Stimulated activated CD8-positive, alpha-beta memory T cell treated with anti-CD3 and anti-CD28 coated beads, Interleukin-2, amount 100 ng/mL, for 48 hours (primary cell): ENCODE data around the gene SLC25A36.
"Not testable (repeated sequence)": the region's sequence is repeated elsewhere in the genome, so short reads cannot be mapped to it uniquely, and the experiment has no call there.

Experiments
- DNase-seq, 2 donors: peaks; one replicate each; pipeline ENCODE4 v3.0.0-alpha.2; 2020; ENCODE audit warnings: low read depth in 2 of 2

Gene SLC25A36

DNA sequence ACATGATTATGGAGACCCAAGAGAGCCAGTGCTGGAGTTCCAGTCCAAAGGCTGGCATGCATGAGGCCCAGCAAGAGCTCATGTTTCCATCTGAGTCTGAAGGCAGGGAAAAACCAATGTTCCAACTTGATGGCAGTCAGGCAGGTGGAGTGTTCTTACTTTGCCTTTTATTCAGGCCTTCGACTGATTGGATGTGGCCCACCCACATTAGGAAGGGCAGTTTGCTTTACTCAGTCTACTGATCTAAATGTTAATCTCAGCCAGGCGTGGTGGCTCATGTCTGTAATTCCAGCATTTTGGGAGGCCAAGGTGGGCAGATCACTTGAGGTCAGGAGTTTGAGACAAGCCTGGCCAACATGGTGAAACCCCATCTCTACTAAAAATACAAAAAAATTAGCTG is 53.2 kb downstream of the SLC25A36 start:
- not testable (repeated sequence) for DNase-seq

DNA sequence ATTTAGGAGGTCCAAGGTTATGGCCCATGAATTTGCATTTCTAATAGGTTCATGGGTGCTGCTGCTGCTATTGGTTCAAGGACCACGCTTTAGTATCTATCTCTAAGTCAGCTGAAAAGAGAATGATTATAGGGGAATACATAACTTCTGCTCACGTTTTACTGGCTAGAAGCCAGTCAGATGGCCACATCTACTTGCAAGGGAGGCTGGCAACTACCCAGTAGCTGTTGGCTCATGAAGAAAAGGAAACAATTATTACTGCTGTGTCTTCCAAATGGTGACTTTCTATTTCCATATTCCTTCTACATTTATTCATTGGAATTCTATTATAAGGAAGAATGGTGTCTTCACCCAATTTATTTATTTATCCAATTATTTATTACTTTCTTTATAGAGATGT is 54.2 kb downstream of the SLC25A36 start:
- DNase-seq, result no peak

DNA sequence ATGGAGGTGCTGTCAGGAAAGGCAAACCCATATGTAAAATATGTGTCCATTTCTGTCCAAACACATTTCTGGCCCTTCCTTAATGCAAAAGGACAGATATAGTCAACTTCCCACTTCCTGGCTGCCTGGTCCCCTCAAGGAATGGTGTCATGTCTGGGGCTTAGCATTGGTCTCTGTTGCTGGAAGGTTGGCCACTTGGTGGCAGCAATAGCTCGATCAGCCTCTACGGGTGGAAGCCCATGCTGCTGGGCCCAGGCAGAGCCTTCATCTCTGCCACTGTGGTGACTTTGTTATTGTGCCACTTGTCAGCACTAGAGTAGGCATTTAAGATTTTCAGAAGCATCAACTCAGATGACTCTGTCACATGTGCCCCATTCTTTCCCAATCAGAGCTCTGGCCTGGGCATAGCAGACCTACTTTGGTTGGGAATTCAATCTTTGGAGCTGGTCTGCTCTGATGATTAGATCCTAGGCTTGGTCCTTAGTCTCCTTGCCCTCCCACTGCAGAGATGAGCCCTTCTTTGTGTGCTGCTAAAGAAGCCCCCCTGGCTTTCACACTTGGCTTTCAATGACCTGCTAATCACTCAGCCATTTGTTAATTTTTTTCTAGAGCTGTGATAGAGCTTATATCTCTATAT is 58.5 kb downstream of the SLC25A36 start:
- DNase-seq, result no peak

DNA sequence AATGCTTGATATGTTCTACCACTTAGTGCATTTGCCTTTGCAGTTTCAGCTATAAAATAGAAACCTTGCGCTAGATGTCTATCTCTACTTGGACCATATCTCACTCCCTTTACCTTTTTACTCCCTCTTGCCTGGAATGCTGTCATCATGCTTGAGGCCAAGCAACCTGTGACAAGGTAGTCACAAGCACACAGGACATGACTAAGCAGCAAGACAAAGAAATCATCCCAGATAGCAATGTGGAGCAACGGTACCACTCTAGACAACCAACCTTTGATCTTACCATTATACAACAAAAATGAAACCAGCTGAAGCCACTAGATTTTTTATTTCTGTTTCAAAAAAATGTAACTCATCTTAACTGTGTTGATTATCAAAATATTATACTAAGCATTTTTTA is 59.0 kb downstream of the SLC25A36 start:
- DNase-seq, result no peak

DNA sequence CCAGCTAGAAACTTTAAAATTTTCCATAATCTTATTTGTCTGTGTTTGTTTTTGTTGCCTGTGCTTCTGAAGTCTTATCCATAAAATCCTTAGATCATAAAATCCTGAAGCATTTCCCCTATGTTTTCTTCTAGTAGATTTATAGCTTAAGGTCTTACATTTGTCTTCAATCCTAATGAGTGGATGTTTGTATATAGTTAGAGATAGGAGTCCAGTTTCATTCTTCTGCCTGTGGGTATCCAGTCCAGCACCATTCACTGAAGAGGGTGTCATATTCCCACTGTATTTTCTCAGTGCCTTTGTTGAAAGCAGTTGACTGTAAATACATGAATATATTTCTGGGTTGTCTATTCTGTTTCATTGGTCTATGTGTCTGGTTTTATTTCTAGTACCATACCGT is 64.7 kb downstream of the SLC25A36 start:
- no peak for DNase-seq

DNA sequence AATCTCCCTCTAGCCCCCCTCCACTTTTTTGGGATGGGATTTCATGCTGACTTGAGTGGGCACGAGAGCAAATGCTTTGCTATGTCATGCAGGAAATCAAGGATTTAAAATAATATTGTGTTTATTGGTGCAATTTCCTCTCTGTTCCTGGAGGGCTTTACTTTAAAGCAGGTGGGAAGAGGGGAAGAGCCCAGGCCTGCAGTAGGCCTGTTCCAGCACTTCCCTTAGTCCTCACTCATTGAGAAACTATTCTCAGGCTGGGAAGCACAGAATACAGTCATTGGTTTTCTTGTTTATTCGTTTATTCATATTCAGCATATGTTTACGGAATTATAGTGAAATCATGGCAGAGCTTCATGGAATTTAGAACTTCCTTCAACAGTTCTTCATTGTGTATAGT is 67.9 kb downstream of the SLC25A36 start:
- no peak for DNase-seq

DNA sequence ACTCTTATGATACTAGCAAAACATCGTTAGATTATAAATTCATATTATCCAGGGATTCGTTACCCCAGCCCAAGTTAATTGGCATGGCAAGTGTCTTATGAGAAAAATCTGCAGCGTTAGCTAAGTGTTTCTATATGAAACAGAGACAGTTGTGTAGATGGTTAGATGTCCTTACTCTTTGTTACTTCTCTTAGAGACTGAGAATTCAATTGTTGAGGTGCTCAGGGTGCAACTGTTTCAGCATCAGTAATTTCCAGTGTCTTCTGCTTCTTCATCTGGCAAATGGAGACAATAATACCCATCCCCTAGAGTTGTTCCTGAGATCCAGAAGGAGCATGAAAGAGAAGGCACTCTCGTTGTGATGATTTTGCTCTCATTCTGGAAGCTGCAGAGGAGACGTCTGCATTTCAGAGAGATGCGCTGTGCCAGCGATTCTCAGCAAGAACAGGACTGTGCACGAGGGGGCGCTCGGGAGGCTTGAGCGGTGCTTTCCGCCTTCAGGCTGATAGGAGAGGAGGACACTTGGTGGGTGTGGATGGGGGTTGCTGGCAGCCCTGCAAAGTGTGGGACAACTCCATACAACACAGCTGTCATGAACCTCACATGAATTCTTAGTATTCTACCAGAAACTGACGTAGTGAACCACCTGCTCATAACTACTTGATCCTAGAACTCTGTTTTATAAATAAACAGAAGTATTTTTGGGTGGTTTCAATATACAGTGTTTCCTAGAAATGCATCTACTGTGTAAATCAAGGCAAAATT is 69.8 kb downstream of the SLC25A36 start:
- DNase-seq, result peak; percentile 71 to 81

DNA sequence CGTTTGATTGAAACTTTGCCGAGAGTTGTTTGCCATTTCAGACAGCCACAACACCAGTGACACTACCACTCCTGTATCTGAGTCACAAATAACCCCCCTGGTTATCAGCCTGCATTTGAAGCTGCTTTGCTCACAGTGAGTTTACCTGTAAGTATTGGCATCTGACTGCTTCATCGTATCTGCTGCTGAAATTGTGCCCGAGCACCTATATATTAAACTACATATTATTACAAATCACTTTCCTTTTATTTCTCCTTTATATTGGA is 70.3 kb downstream of the SLC25A36 start:
- no peak for DNase-seq

DNA sequence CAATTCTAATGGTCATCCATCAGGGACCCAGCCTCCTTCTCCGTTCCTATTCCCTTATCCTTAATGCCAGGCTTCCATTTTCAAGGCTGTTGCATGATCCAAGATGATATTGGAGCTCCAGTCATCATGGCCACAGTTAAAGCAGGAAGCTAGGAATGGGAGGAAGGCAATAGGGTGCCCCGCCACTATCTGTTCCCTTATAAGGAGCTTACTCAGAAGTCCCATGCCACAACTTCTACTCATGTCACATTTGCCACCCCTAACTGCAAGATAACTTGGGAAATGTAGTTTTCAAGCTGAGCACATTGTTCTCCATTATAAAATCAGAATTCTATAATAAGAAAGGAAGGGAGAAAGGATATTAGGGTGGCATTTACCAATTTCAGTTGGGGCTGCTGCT is 70.9 kb downstream of the SLC25A36 start:
- DNase-seq, result no peak

DNA sequence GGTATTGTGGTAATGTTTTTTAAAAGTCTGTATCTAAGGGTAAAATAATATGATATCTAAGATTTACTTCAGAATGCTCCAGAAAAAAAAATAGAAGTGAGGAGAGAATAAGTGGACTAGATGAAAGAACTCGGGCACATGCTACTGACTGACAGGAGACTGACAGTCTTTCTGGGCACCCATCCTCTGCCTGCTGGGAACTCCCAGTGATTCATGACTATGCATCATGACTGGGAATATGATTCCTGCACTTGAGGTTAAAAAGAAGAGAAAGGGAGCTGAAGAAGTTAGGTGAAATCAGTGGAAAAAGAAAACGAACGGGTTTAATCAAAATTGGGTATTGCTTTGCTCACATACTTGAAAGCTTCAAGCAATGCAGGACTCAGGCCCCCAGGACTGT is 73.8 kb downstream of the SLC25A36 start:
- DNase-seq, result no peak

DNA sequence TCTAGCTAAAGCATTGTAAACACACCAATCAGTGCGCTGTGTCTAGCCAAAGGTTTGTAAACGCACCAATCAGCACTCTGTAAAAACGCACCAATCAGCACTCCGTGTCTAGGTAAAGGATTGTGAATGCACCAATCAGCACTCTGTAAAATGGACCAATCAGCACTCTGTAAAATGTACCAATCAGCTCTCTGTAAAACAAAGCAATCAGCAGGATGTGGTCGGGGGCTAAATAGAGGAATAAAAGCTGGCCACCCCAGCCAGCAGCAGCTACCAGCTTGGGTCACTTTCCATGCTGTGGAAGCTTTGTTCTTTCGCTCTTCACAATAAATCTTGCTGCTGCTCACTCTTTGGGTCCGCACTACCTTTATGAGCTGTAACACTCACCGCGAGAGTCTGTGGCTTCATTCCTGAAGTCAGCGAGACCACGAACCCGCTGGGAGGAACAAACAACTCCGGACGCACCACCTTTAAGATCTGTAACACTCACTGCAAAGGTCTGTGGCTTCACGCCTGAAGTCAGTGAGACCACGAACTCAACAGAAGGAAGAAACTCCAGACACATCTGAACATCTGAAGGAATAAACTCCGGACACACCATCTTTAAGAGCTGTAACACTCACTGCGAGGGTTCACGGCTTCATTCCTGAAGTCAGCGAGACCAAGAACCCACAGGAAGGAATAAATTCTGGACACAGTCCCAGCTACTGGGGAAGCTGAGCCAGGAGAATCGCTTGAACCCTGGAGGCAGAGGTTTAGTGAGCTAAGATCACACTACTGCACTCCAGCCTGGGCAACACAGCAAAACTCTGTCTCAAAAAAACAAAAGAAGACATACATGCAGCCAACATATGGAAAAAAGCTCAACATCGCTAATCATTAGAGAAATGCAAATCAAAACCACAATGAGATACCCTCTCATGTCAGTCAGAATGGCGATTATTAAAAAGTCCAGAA is 76.0 kb downstream of the SLC25A36 start:
- DNase-seq, result not testable (repeated sequence)

DNA sequence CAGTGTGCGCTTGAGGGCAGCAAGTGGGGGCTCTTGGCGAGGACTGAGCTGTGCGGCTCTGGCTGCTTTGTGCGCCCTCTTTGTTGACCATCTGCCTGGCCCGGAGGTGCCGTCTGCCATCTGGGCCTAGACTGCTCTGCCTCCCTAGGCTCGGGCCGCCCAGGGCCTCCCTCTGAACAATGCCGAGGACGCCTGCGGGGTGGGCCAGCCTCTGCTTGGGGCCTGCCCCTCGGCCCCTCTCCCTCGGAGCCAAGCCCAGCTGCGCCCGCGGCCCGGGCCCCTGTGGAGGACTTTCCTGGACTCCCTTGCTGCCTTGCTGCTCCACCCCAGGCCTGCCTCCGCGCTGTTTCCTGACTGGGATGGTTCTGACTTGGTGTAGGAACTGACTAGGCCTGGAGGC is 77.6 kb downstream of the SLC25A36 start:
- DNase-seq, result no peak

DNA sequence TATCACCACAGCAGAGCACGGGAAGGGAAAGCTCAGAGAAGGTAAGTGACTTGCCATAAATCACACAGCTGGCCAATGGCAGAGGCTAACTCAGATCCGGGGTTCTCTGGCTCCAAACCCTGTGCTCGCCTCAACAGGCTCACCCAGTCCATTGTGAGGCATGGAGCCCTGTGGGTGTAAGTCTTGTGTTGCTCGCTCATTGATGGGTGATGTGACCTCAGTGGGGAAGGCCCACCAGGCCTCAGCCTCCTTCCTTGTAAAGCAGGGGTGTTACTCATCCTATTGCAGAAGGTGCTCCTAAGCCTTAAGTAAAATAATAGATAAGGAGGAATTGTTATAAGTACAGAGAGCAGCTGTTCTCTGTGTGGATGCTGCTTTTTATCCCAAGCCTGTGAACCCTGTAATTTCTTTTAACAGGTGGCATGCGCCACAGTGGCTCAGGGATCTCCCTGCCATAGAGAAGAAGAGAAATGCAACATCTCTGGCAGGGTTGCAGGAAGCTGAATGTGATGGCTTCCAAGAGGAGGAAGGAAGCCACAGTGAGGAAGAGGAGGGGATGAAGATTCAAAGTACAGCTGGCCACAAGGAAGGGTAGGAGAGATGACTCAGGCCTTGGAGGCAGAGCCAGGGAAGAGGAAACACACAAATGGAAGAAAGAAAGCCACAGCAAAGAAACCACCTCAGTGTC is 78.7 kb downstream of the SLC25A36 start:
- DNase-seq, result no peak

DNA sequence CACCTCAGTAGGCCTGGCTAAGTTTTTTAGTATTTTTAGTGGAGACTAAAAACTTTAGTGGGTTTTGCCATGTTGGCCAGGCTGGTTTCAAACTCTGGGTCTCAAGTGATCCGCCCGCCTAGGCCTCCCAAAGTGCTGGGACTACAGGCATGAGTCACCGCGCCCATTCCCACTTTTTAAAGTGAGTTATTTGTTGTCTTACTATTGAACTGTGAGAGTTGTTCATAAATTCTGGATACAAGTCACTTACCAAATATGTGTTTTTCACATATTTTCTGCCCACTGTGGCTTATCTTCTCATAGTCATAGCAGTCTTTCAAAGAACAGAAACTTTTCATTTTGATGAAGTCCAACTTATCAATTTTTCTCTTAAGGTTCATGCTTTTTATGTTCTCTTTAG is 79.6 kb downstream of the SLC25A36 start:
- DNase-seq, result no peak
